ENCODE data around the gene NAT16. TPM values are rescaled to one million over a fixed set of nuclear protein-coding genes. Genes with fewer than 3 reads are reported as not detected.

The NAT16 gene
- total RNA-seq, 2 donors from 2014 or later = 0.15 to 0.20 TPM

GRCh38 chr7:101210143-101210542, 30.1 kb upstream of the NAT16 start:
- Histone ChIP-seq H3K9me3 (ENCODE audit: control insufficient read depth, low read length) (no peaks in the 10 kb centered on the region), H3K4me1 (ENCODE audit: control insufficient read depth, insufficient read depth, low read length) (no peaks in the 10 kb centered on the region), H3K9ac (ENCODE audit: extremely low read depth, low read length, poor library complexity, severe bottlenecking) (no peak overlapping the region), H3K27me3 (ENCODE audit: control insufficient read depth, insufficient read depth, low read length, poor library complexity, severe bottlenecking) (no peaks in the 10 kb centered on the region), H3K36me3 (ENCODE audit: control insufficient read depth, insufficient read depth, low read length) (peaks cover 9% of the 10 kb centered on the region), H3K4me3 (ENCODE audit: low read length) (no peak overlapping the region), H3K27ac (ENCODE audit: low read depth, low read length) (no peak overlapping the region)
- no peaks in the 10 kb centered on the region for H3K4me1 Mint-ChIP-seq
- no peak overlapping the region for H3K27ac Mint-ChIP-seq
- 96 to 99% methylated on average over 13 to 19 of the region's 19 CpGs for WGBS, 2 experiments (ENCODE audit: insufficient coverage in 1 of 2, insufficient read length in 1 of 2)
- H3K27me3 Mint-ChIP-seq (ENCODE audit: insufficient read depth) = no peaks in the 10 kb centered on the region
- DNase-seq = no peak
- no peaks in the 10 kb centered on the region for H3K9me3 Mint-ChIP-seq
- peaks cover 31% of the 10 kb centered on the region for H3K36me3 Mint-ChIP-seq (ENCODE audit: low read depth)
- no peak for TF ChIP-seq CTCF (conservative IDR thresholded peaks at IDR 0.05)
- H3K4me3 Mint-ChIP-seq = no peak overlapping the region

GRCh38 chr7:101208794-101209193, 28.7 kb upstream of the NAT16 start:
- peaks cover 3% of the 10 kb centered on the region for H3K27me3 Mint-ChIP-seq (ENCODE audit: insufficient read depth)
- no peak for DNase-seq
- Histone ChIP-seq H3K4me1 (ENCODE audit: control insufficient read depth, insufficient read depth, low read length) (no peaks in the 10 kb centered on the region), H3K9me3 (ENCODE audit: control insufficient read depth, low read length) (no peaks in the 10 kb centered on the region), H3K9ac (ENCODE audit: extremely low read depth, low read length, poor library complexity, severe bottlenecking) (no peak overlapping the region), H3K4me3 (ENCODE audit: low read length) (no peak overlapping the region), H3K27me3 (ENCODE audit: control insufficient read depth, insufficient read depth, low read length, poor library complexity, severe bottlenecking) (no peaks in the 10 kb centered on the region), H3K27ac (ENCODE audit: low read depth, low read length) (no peak overlapping the region), H3K36me3 (ENCODE audit: control insufficient read depth, insufficient read depth, low read length) (peaks cover 3% of the 10 kb centered on the region)
- TF ChIP-seq CTCF (conservative IDR thresholded peaks at IDR 0.05) = no peak
- peaks cover 20% of the 10 kb centered on the region for H3K36me3 Mint-ChIP-seq (ENCODE audit: low read depth)
- H3K4me3 Mint-ChIP-seq = no peak overlapping the region
- 92 to 96% methylated on average over 10 to 14 of the region's 14 CpGs for WGBS, 2 experiments (ENCODE audit: insufficient coverage in 1 of 2, insufficient read length in 1 of 2)
- H3K27ac Mint-ChIP-seq = no peak overlapping the region
- no peaks in the 10 kb centered on the region for H3K9me3 Mint-ChIP-seq
- no peaks in the 10 kb centered on the region for H3K4me1 Mint-ChIP-seq

GRCh38 chr7:101207459-101207858, 27.4 kb upstream of the NAT16 start:
- Histone ChIP-seq H3K9me3 (ENCODE audit: control insufficient read depth, low read length) (no peaks in the 10 kb centered on the region), H3K4me3 (ENCODE audit: low read length) (no peak overlapping the region), H3K4me1 (ENCODE audit: control insufficient read depth, insufficient read depth, low read length) (no peaks in the 10 kb centered on the region), H3K36me3 (ENCODE audit: control insufficient read depth, insufficient read depth, low read length) (peaks cover 3% of the 10 kb centered on the region), H3K27me3 (ENCODE audit: control insufficient read depth, insufficient read depth, low read length, poor library complexity, severe bottlenecking) (no peaks in the 10 kb centered on the region), H3K9ac (ENCODE audit: extremely low read depth, low read length, poor library complexity, severe bottlenecking) (no peak overlapping the region), H3K27ac (ENCODE audit: low read depth, low read length) (no peak overlapping the region)
- Mint-ChIP-seq H3K4me3 (no peak overlapping the region), H3K36me3 (ENCODE audit: low read depth) (peaks cover 20% of the 10 kb centered on the region), H3K4me1 (no peaks in the 10 kb centered on the region), H3K27ac (no peak overlapping the region), H3K9me3 (no peaks in the 10 kb centered on the region), H3K27me3 (ENCODE audit: insufficient read depth) (peaks cover 15% of the 10 kb centered on the region)
- no peak for TF ChIP-seq CTCF (conservative IDR thresholded peaks at IDR 0.05)
- no peak for DNase-seq
- 90 to 97% methylated on average over 13 to 17 of the region's 17 CpGs for WGBS, 2 experiments (ENCODE audit: insufficient coverage in 1 of 2, insufficient read length in 1 of 2)

All from endodermal cell (in vitro differentiated cells).